ENCODE data around the gene RUFY3. TPM values are rescaled to one million over a fixed set of nuclear protein-coding genes. Genes with fewer than 3 reads are reported as not detected.

Gene RUFY3
- total and polyA plus RNA-seq, 4 donors = 9.2 to 35.2 (median 15.0) TPM

- Histone ChIP-seq H3K4me1 (ENCODE audit: control insufficient read depth in 4 of 4, insufficient read depth in 4 of 4, low read length in 3 of 4) (peaks cover 2 to 14% (median 5%) of the 10 kb centered on the region in 4 donors), H3K36me3 (ENCODE audit: control insufficient read depth in 4 of 4, insufficient read depth in 3 of 4, low read depth in 1 of 4, low read length in 3 of 4) (no peaks in the 10 kb centered on the region), H3K9me3 (ENCODE audit: control insufficient read depth in 4 of 4, low read length in 3 of 4) (no peaks in the 10 kb centered on the region), H3K27me3 (ENCODE audit: control insufficient read depth in 4 of 4, insufficient read depth in 4 of 4, low read length in 3 of 4) (no peaks in the 10 kb centered on the region), H3K9ac (ENCODE audit: low read depth in 1 of 2, low read length in 2 of 2) (no peak overlapping the region), H3K27ac (ENCODE audit: low read depth in 1 of 2, low read length in 2 of 2) (no peak overlapping the region), H3K4me3 (ENCODE audit: low read depth in 1 of 3, low read length in 3 of 3) (no peak overlapping the region)
- no peak for DNase-seq (ENCODE audit: low spot score)
- TF ChIP-seq FOXA2 (IDR thresholded peaks at IDR 0.05) (no peak), GABPA (IDR thresholded peaks at IDR 0.05 in 1 of 2, conservative IDR thresholded peaks at IDR 0.05 in 1 of 2) (no peak), JUND (IDR thresholded peaks at IDR 0.05) (no peak), FOXA1 (IDR thresholded peaks at IDR 0.05) (no peak), TAF1 (conservative IDR thresholded peaks at IDR 0.05) (no peak), NR2F2 (IDR thresholded peaks at IDR 0.05) (no peak), HNF4G (IDR thresholded peaks at IDR 0.05) (no peak), RXRA (IDR thresholded peaks at IDR 0.05) (no peak), YY1 (IDR thresholded peaks at IDR 0.05) (no peak), HNF4A (conservative IDR thresholded peaks at IDR 0.05) (no peak), CTCF (IDR thresholded peaks at IDR 0.05; ENCODE audit: low read depth, low read length, missing input control) (no peak), RAD21 (IDR thresholded peaks at IDR 0.05) (no peak), EGR1 (IDR thresholded peaks at IDR 0.05; ENCODE audit: low read depth in 2 of 2) (no peak)
- TF ChIP-seq, protein P1, sequence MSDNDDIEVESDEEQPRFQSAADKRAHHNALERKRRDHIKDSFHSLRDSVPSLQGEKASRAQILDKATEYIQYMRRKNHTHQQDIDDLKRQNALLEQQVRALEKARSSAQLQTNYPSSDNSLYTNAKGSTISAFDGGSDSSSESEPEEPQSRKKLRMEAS (IDR thresholded peaks at IDR 0.05) = no peak
- TF ChIP-seq, protein P2, sequence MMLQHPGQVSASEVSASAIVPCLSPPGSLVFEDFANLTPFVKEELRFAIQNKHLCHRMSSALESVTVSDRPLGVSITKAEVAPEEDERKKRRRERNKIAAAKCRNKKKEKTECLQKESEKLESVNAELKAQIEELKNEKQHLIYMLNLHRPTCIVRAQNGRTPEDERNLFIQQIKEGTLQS (IDR thresholded peaks at IDR 0.05) = no peak
- TF ChIP-seq, protein P3, sequence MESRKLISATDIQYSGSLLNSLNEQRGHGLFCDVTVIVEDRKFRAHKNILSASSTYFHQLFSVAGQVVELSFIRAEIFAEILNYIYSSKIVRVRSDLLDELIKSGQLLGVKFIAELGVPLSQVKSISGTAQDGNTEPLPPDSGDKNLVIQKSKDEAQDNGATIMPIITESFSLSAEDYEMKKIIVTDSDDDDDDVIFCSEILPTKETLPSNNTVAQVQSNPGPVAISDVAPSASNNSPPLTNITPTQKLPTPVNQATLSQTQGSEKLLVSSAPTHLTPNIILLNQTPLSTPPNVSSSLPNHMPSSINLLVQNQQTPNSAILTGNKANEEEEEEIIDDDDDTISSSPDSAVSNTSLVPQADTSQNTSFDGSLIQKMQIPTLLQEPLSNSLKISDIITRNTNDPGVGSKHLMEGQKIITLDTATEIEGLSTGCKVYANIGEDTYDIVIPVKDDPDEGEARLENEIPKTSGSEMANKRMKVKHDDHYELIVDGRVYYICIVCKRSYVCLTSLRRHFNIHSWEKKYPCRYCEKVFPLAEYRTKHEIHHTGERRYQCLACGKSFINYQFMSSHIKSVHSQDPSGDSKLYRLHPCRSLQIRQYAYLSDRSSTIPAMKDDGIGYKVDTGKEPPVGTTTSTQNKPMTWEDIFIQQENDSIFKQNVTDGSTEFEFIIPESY (IDR thresholded peaks at IDR 0.05) = no peak
Measured at GRCh38 chr4:70841211-70841610, 119.4 kb downstream of the RUFY3 start.

DNA sequence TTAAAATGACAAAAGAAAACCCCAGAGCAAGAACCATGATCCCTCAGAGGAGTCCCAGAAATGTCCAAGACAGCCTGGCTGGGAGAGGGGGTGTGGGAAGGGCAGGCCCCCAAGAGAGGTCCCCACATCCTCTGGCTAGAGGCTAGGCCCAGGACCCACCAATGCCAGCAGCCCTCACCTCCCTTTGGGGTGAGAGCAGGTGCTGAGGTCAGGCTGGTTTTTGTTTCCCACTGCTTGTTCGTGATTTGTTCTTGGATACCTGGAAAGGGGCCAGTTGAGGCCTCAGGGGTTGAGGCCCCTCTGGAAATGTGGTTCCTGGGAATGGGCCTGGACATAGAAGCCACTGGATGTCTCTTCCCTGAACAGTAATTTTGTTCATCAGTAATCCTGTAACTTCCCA lies 120.2 kb downstream of the RUFY3 start:
- WGBS = 80% methylated on average over 1 of the region's 1 CpG
- no peaks in the 10 kb centered on the region for H3K36me3 ChIP-seq (ENCODE audit: control insufficient read depth in 4 of 4, insufficient read depth in 3 of 4, low read depth in 1 of 4, low read length in 3 of 4)
- H3K27ac ChIP-seq (ENCODE audit: low read depth in 1 of 2, low read length in 2 of 2) = no peak overlapping the region
- DNase-seq (ENCODE audit: low spot score) = no peak
- no peak overlapping the region for H3K9ac ChIP-seq (ENCODE audit: low read depth in 1 of 2, low read length in 2 of 2)
- H3K27me3 ChIP-seq (ENCODE audit: control insufficient read depth in 4 of 4, insufficient read depth in 4 of 4, low read length in 3 of 4) = no peaks in the 10 kb centered on the region
- peaks cover 2 to 9% (median 4%) of the 10 kb centered on the region in 4 donors for H3K4me1 ChIP-seq (ENCODE audit: control insufficient read depth in 4 of 4, insufficient read depth in 4 of 4, low read length in 3 of 4)
- TF ChIP-seq TAF1 (conservative IDR thresholded peaks at IDR 0.05) (no peak), FOXA2 (IDR thresholded peaks at IDR 0.05) (no peak), RXRA (IDR thresholded peaks at IDR 0.05) (no peak), HNF4A (conservative IDR thresholded peaks at IDR 0.05) (no peak), FOXA1 (IDR thresholded peaks at IDR 0.05) (no peak), EGR1 (IDR thresholded peaks at IDR 0.05; ENCODE audit: low read depth in 2 of 2) (no peak), YY1 (IDR thresholded peaks at IDR 0.05) (no peak), SP1 (IDR thresholded peaks at IDR 0.05) (no peak)
- TF ChIP-seq, protein P3 (IDR thresholded peaks at IDR 0.05) = no peak
- TF ChIP-seq, protein P2 (IDR thresholded peaks at IDR 0.05) = no peak
- TF ChIP-seq, protein P4, sequence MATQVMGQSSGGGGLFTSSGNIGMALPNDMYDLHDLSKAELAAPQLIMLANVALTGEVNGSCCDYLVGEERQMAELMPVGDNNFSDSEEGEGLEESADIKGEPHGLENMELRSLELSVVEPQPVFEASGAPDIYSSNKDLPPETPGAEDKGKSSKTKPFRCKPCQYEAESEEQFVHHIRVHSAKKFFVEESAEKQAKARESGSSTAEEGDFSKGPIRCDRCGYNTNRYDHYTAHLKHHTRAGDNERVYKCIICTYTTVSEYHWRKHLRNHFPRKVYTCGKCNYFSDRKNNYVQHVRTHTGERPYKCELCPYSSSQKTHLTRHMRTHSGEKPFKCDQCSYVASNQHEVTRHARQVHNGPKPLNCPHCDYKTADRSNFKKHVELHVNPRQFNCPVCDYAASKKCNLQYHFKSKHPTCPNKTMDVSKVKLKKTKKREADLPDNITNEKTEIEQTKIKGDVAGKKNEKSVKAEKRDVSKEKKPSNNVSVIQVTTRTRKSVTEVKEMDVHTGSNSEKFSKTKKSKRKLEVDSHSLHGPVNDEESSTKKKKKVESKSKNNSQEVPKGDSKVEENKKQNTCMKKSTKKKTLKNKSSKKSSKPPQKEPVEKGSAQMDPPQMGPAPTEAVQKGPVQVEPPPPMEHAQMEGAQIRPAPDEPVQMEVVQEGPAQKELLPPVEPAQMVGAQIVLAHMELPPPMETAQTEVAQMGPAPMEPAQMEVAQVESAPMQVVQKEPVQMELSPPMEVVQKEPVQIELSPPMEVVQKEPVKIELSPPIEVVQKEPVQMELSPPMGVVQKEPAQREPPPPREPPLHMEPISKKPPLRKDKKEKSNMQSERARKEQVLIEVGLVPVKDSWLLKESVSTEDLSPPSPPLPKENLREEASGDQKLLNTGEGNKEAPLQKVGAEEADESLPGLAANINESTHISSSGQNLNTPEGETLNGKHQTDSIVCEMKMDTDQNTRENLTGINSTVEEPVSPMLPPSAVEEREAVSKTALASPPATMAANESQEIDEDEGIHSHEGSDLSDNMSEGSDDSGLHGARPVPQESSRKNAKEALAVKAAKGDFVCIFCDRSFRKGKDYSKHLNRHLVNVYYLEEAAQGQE (IDR thresholded peaks at IDR 0.05) = no peak
- no peak overlapping the region for H3K4me3 ChIP-seq (ENCODE audit: low read depth in 1 of 3, low read length in 3 of 3)
- H3K9me3 ChIP-seq (ENCODE audit: control insufficient read depth in 4 of 4, low read length in 3 of 4) = no peaks in the 10 kb centered on the region
